NCI-H524 treated with DMSO at 0.1 percent for 48 hours (cell line): ENCODE results near the gene EVL.

Experiments
- DNase-seq: peaks from one replicate; lab custom pipeline; 2025; lab: John Stamatoyannopoulos, UW

EVL gene

GRCh38 chr14:100066962-100067361, 1.7 kb downstream of the EVL start:
- no peak for DNase-seq

GRCh38 chr14:100067481-100067880, 2.3 kb downstream of the EVL start:
- DNase-seq: no peak

- DNase-seq: no peak
Measured at GRCh38 chr14:100067971-100068959, 3.0 kb downstream of the EVL start.

GRCh38 chr14:100069161-100069800, 4.1 kb downstream of the EVL start:
- no peak for DNase-seq

- DNase-seq: no peak
Measured at GRCh38 chr14:100070310-100070709, 5.1 kb downstream of the EVL start.

GRCh38 chr14:100071545-100071944, 6.3 kb downstream of the EVL start:
- DNase-seq: no peak

GRCh38 chr14:100072783-100073346, 7.6 kb downstream of the EVL start:
- no peak for DNase-seq

- DNase-seq: no peak
Measured at GRCh38 chr14:100073576-100074430, 8.6 kb downstream of the EVL start.

- DNase-seq: no peak
Measured at GRCh38 chr14:100074431-100075100, 9.3 kb downstream of the EVL start.

GRCh38 chr14:100075681-100076080, 10.5 kb downstream of the EVL start:
- no peak for DNase-seq

- no peak for DNase-seq
Measured at GRCh38 chr14:100076133-100076532, 10.9 kb downstream of the EVL start.

GRCh38 chr14:100076606-100077005, 11.4 kb downstream of the EVL start:
- DNase-seq: no peak

GRCh38 chr14:100077441-100077840, 12.2 kb downstream of the EVL start:
- DNase-seq: no peak

- no peak for DNase-seq
Measured at GRCh38 chr14:100078216-100078803, 13.1 kb downstream of the EVL start.

- DNase-seq: no peak
Measured at GRCh38 chr14:100078997-100079725, 13.9 kb downstream of the EVL start.

GRCh38 chr14:100079726-100080005, 14.4 kb downstream of the EVL start:
- DNase-seq: no peak

GRCh38 chr14:100080206-100080605, 15.0 kb downstream of the EVL start:
- DNase-seq: no peak

- no peak for DNase-seq
Measured at GRCh38 chr14:100081997-100082625, 16.9 kb downstream of the EVL start.

GRCh38 chr14:100082723-100083122, 17.5 kb downstream of the EVL start:
- no peak for DNase-seq

- no peak for DNase-seq
Measured at GRCh38 chr14:100083706-100084105, 18.5 kb downstream of the EVL start.
